Measurements from ENCODE around the gene SRP54.
"Not testable (repeated sequence)": the region's sequence is repeated elsewhere in the genome, so short reads cannot be mapped to it uniquely, and the experiment has no call there.

Gene SRP54

DNA sequence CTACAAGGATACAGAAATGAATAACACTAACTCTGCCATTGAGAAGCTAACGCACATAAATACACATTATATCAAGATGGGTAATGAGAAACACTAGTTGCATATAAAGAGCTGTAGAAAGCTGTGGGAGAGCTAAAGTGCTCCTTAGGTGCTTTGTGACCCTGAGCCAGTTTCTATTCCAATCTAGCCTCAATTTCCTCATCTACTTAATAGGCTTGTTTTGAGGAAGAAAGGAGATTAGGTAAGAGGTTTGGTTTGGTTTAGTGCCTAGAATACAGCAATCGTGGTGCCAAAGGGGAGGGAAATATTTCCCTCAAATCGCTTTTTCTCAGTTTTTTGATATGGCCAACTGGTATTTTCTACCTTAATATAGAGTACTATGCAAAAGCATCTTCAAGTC, 994 bp downstream of the SRP54 start:
- no peak for DNase-seq (ENCODE audit: low read depth)

DNA sequence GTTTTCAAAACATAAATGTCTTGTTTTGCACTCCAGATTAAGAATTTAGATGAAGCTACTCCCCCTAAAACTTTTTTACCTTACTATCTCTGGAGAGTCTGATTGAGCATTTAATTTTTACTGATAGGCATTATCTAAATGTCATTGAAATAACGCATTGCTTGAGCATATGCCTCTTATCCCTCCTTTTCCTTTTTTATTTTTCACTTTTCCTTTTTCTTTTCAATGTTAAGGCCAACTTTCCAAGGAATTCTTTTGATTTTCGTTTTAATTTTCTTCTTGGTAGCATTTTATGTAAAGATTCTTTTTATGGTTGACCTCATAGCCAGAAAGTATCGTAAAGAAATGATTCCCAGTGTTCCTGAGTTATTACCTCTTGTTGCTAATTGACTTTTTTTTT, 2.9 kb downstream of the SRP54 start:
- DNase-seq (ENCODE audit: low read depth), result no peak

DNA sequence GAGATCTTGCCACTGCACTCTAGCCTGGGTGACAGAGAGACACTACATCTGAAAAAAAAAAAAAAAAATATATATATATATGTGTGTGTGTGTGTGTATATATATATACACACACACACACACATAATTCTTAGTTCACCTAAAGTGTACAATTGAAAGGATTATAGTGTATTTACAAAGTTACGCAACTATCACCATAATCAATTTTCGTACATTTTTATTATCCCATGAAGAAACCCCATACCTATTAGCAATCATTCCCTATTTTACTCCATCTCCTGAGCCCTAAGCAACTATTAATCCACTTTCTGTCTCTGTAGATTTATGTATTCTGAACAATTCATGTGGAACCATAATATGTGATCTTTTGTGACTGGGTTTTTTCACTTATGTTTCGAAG, 4.4 kb downstream of the SRP54 start:
- no peak for DNase-seq (ENCODE audit: low read depth)

GRCh38 chr14:34989762-34990161, 7.0 kb downstream of the SRP54 start:
- DNase-seq (ENCODE audit: low read depth), result no peak

- DNase-seq (ENCODE audit: low read depth), result no peak
These were observed 10.6 kb downstream of the SRP54 start for GRCh38 chr14:34993426-34993825.

DNA sequence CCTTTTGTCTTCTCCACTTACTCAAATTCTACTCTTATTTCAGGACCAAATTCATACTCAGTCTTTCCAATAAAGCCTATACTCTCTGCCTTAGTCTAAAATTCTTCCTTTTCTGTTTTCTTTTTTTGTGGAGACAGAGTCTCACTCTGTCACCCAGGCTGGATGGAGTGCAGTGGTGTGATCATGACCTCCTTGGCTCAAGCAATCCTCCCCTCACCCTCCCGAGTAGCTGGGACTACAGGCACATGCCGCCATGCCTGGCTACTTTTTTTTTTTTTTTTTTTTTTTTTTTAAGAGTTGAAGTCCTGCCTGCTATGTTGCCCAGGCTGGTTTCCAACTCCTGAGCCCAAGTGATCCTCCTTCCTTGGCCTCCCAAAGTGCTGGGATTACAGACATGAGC, 11.9 kb downstream of the SRP54 start:
- DNase-seq (ENCODE audit: low read depth), result no peak

DNA sequence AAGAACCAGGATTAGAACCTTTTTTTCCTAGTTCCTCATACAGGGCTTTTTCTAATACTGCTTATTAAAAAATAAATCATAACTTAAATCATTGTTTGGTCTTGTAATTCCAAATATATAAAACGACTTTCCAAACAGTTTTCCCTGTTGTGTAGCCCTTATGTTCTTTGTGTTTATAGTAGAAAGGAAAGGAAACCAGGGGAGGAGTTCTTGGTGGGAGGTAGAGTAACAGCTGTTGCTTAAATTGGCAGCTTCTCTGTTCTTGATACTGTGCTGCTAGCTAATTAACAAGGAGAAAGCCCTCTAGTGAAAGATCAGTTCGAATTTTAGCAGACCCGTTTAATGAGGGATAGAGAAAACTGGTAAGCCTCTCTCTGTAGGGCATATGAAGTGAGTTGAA, 15.0 kb downstream of the SRP54 start:
- DNase-seq (ENCODE audit: low read depth), result no peak

DNA sequence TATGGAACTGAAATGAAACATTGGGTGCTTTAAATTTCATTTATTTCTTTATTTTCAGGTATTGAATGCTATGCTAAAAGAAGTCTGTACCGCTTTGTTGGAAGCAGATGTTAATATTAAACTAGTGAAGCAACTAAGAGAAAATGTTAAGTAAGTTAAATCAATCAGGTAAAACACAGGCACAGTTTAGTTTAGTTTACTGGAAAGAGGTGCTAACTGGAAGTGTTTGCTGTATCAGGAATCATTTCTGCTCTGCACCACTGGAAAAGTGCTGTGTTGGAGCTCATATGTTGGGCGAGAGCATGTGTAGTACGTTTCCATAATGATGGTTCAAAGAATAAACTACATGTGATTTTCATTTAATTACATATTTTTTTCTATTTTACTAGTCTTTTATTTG, 16.7 kb downstream of the SRP54 start:
- DNase-seq (ENCODE audit: low read depth), result no peak

GRCh38 chr14:35001621-35002020, 18.8 kb downstream of the SRP54 start:
- no peak for DNase-seq (ENCODE audit: low read depth)

- no peak for DNase-seq (ENCODE audit: low read depth)
These were observed 22.0 kb downstream of the SRP54 start for GRCh38 chr14:35004839-35005238.

DNA sequence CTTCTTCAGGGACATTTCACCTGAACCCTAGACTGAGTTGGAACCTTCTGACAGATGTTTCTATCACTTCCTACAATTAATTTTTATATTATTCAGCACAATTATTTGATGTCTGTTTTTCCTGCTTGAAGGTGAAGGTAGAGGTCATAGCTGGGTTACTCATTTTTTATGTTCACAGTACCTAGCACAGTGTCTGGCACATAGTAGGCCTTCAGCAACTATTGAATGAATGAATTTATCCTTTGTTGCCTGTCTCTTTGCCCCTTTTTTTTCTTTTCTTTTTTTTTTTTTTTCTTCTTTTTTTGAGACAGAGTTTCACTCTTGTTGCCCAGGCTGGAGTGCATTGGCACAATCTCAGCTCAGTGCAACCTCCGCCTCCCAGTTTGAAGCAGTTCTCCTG, 33.8 kb downstream of the SRP54 start:
- no peak for DNase-seq (ENCODE audit: low read depth)

DNA sequence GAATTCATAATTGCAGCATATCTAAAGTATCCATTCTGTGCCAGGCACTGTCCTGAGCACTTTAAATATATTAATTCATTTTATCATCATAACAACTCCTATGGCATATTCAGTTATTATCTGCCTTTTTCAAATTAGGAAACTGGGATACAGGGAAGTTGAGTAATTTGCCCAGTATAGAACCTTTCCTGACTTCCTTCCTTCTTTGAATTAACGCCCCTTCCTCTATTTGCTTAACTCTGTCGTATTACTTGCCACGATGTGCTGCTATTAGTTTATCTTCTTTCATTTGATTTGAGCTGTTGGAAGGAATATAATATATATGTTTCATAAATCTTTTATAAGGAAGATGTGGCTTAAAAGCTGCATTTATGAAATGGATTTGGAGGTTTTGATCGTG, 37.9 kb downstream of the SRP54 start:
- no peak for DNase-seq (ENCODE audit: low read depth)

GRCh38 chr14:35028435-35028834, 45.6 kb downstream of the SRP54 start:
- no peak for DNase-seq (ENCODE audit: low read depth)

- DNase-seq (ENCODE audit: low read depth), result no peak
These were observed 49.8 kb downstream of the SRP54 start for GRCh38 chr14:35032562-35032961.

DNA sequence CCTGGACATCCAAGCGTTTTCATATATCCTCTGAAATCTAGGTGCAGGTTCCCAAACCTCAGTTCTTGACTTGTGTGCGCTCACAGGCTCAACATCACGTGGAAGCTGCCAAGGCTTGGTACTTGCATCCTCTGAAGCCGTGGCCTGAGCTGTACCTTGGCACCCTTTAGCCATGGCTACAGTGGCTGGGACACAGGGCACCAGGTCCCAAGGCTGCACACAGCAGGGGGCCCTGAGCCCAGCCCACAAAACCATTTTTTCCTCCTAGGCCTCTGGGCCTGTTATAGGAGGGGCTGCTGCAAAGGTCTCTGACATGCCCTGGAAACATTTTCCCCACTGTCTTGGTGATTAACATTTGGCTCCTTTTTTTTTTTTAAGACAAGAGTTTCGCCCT, 51.6 kb downstream of the SRP54 start:
- DNase-seq (ENCODE audit: low read depth), result no peak

DNA sequence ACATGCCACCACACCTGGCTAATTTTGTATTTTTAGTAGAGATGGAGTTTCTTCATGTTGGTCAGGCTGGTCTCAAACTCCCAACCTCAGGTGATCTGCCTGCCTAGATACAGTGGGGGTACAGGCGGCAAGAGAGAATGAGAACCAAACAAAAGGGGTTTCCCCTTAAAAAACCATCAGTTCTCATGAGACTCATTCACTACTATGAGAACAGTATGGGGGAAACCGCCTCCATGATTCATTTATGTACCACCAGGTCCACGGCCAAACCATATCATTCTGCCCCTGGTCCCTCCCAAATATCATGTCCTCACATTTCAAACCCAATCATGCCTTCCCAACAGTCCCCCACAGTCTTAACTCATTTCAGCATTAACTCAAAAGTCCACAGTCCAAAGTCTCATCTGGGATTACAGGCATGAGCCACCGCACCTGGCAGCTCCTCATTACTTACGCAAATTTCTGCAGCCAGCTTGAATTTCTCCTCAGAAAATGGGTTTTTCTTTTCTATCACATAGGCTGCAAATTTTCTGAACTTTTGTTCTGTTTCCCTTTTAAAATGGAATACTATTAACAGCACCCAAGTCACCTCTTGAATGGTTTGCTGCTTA, 52.3 kb downstream of the SRP54 start:
- DNase-seq (ENCODE audit: low read depth), result not testable (repeated sequence)

DNA sequence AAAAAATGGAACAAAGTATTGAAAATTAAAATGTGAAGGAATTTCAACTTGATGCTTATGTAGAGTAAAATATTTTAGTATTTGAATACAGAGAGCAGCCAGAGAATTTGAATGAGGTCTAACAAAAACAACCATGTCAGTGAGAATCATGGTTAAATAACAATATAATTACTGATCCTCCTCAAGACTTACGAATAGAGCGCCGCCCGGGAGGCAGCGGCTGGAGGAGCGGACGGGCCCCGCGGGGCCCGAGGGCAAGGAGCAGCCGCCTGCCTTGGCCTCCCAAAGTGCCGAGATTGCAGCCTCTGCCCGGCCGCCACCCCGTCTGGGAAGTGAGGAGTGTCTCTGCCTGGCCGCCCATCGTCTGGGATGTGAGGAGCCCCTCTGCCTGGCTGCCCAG, 55.5 kb downstream of the SRP54 start:
- DNase-seq (ENCODE audit: low read depth), result not testable (repeated sequence)

GRCh38 chr14:35042632-35043031, 59.8 kb downstream of the SRP54 start:
- no peak for DNase-seq (ENCODE audit: low read depth)

GRCh38 chr14:35043046-35043445, 60.3 kb downstream of the SRP54 start:
- no peak for DNase-seq (ENCODE audit: low read depth)

- DNase-seq (ENCODE audit: low read depth), result no peak
These were observed 62.4 kb downstream of the SRP54 start for GRCh38 chr14:35044939-35045797.

- no peak for DNase-seq (ENCODE audit: low read depth)
These were observed 62.9 kb downstream of the SRP54 start for GRCh38 chr14:35045798-35046047.

DNA sequence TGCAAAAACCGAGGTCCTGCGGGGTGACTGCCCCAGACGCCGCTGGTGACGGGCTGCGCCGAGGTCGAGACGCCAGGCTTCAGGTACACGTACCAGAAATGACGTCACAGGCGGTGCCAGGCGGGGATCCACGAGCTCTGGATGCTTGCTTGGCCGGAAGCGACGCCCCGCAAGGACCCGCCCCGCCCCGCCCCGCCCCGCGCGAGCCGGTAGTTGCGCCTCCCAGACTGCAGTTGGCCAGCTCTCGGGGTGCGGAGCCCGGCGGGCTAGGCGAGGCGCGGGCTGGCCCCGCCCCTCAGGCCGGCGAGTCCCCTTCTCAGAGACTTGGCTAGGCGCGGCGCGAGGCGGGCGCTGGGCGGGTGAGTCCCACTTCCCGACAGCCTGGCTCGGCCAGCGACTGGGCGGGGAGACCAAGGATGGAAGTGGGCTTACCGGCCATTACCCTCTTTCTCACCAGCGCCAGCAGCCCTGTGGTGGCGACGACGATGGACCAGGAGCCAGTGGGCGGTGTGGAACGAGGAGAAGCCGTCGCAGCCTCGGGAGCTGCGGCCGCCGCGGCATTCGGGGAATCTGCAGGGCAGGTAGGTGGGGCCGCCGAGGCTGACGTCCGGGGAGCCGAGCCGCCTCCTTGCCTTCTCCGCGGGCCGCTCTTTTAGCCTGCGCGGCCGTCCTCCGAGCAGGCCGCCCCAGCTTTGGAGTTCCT, 63.4 kb downstream of the SRP54 start, which contains the start of gene FAM177A1:
Gene FAM177A1 (plus strand): TSS at position 225 of the 703 bp plus-strand sequence. CDS start 192 bp downstream, at position 417.
- peak; percentile 77 for DNase-seq (ENCODE audit: low read depth)

All from HS-5 (cell line).